HG03460 (cell line): Measurements from ENCODE around the gene BMP4.
"Not testable (repeated sequence)": the region's sequence is repeated elsewhere in the genome, so short reads cannot be mapped to it uniquely, and the experiment has no call there.

ENCODE experiments used
- ATAC-seq: cut with Tn5 transposase; IDR thresholded peaks from one replicate; pipeline ENCODE4 v1.9.1; 2021; ENCODE audit not compliant: unreplicated experiment

The BMP4 gene

DNA sequence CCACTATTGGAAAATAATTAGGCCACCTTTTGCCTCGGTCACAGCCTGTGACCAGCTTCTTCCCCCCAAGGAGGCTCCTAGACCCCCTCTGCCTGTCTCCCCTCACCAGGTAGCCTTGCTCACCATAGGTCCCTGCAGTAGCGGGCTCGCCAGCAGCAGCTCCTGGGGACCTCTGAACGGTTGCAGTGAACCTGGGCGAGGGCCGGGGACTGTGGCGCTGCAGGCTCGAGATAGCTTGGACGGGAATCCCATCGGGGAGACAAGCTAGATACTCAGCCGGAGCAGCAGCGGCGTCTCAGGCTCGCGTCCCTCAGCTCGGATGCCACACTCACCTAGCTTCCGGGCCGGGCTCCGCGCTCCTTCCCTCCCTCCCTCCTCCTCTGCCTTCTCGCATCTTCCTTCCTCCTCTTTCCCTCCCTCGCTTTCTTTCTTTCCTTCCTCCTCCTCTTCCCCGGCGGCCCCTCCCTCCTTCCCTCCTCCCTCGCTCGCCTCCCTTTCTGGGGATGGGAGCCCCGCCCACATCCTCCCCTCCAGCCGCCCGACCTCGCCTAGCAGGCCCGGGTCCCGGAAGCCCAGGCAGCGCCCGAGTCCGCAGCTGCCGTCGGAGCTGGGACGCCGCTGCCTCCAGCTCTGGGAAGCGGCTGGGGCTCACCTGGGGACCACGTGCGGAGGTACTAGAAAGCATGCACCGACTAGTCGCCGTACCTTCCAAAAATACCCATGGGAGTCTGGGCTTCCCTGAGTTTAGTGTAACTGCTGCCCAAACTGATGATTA lies at the start of gene BMP4:
Gene BMP4, minus strand, starts transcription at position 399 of the 775 bp plus-strand sequence. CDS start 4,603 bp downstream, outside the sequence.
- ATAC-seq: no peak

DNA sequence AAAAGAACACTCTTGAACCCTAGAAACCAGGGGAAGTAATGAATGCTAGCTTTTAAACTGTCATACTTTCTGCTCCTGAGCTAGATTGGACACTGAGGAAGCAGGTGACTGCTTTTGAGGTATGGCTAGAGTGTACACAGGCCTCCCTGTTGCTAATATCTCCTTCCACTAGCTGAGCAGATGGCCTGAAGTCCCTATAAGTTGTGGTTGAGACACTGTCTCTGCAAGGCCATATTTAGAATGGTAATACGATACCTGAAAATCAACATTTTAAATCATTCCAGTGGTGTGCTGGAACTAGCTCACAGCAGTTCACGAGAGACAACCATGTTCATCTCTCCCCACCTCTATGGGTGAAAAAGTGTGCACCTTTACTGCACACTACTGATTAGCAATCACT lies 46.4 kb upstream of the BMP4 start:
- ATAC-seq: no peak

DNA sequence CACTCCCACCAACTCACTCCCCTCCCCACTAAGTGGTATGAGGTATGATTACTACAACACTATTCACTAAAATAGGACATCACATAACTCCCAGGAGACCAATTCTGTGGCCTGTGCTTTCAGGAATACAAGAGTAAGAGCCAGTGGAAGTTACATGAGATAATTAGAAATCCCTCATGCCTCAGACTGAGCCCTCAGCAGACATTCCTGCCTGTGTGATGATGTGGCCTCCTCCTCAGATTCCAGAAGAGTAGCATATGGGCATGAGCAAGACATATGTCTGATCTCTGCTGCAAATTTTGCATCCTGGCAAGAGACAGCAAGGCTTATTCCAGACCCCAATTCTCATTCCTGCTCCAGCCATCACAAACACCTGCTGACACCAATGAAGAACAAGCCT lies 46.0 kb upstream of the BMP4 start:
- ATAC-seq: no peak

DNA sequence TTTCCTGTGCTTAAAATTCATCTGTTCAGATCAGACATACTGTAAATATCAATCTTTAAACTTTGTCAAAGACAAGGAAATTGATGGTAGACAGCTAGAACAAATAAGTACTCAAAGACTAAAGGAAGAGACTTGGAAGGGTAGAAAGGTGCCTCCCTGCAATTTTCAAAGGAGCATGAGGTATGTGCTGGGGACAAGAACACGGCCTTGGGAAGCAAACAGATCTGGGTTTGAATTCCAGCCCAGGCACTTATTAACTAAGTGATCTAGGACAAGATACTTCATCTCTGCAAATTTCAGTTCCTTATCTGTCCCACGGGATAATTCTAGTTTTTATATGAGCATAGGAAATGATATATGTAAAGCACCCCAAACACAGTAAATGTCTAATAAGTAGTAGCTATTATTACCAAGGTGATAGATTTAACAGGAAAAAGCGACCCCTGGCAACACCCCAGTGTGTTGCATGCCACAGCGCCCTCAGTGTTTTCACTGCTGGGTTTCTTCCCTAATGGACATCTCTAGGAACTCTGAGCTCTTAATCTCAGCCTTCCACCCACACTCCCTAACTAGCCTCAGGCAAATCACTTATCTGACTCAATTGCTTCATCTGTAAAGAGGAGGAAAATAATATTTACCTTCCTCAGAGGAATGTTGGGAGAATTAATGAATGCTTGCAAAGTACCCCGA lies 44.7 kb upstream of the BMP4 start:
- ATAC-seq: no peak

DNA sequence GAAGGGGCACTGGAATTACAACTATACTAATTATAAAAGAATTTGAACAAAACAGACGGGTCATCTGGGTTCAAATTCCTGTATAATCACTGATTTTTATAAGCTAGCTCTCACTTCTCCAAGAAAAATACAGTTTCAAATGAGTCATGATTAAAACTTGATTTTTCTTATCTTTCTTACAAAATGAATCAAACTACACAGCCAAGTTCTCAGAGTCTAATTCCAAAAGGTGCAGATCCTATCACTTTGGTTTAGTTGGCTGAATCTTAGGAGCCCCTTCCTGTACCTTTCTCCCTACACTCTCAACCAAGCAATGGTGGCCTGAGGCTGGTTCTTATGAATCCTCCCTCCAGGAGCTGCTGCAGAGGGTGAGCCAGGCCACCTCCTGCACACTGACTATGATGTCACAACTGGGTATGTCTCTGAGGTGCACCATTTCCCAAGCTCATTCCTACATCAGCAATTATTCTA lies 43.8 kb upstream of the BMP4 start:
- no peak for ATAC-seq

DNA sequence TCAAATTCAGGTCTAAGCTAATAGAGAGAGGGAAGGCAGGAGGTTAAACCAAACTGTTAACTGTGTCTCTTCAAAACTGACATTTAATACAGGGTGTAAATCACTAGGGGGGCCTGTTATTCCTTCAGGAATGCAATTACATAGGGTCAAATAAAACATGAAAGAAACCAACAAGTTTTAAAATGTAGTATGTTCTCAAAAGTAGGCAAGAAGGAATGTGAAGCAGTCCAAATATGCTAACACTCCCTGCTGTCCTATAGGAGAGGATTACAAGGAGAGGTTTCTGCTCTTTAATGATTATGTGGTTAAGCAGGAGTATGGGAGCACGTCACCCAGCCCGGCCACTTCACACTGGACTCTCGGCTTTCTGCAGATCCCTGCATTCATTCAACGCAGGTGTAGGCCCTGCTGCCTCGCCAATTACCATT lies 42.5 kb upstream of the BMP4 start:
- ATAC-seq: no peak

DNA sequence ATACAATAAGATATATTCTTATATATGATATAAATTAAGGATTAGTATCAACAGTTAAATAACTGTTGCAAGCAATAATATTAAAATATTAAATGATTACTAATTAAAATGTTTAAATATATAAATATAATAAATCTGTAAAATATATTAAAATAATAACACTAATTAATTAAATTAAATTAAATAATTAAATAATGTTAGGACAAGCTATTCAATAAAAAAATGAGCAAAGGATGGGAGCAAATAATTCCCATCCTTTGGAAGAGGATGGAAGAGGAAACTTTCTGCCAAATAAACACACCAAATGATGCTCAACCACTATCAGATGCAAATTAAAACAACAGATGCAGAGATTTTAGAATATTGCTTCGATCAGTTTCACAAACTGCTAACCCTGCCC lies 39.4 kb upstream of the BMP4 start:
- no peak for ATAC-seq

DNA sequence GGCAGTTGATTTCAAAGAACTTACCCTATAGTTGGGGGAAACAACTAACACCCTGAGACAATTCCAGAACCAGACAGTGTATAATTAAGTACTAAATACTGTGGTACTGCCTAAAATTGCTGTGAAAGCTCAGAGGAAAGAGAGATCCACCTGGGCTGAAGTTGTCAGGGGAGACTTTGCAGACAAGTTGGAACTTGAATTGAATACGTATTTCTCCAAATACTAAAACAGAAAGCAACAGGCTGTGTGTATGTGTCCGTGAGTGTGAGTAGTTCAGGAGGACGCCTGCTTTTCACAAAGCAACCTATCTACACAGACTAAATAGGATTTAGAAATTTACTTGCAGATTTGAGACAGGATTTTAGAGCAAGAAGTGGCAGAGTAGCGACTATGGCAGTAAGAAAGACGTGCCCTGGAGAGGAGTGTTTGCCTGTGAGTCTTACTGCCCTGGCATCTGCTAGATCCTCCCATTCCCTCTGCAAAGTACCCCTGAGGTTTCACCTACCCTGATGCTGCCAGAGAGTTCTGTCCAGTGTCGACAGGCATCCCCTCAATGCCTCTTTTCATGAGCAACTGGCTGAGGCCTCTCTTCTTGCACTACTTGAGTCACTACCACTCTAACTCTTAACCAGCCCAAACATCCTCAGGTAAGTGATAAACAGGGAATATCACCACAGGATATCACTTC lies 37.4 kb upstream of the BMP4 start:
- ATAC-seq: no peak

DNA sequence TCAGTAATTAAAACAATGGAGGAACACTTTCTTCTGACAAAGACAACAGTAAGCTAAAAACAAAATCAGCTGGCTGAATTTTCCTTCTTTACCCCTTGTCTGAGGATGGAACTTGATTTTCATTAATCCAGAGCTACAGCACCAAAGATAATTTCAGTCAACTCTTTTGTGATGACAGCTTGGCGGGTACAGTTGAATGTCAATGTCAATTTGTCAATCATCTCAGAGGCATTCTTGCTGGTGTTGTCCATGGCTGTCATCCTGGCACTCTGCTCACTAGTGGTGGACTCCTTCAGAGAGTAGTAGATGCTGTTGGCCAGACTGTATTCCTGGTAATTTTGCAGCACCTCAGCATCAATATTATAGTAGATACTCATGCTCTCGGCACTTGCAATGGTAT lies 34.4 kb upstream of the BMP4 start:
- ATAC-seq: no peak

DNA sequence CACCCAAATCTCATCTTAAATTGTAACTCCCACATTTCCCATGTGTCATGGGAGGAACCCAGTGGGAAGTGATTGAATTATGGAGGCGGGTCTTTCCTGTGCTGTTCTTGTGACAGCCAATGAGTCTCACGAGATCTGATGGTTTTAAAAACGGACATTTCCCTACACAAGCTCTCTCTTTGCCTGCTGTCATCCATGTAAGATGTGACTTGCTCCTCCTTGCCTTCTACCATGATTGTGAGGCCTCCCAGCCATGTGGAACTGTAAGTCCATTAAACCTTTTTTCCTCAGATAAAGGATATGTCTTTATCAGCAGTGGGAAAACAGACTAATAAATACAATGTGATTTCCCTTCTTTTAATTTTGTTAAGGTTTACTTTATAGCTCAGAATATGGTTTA lies 30.1 kb upstream of the BMP4 start:
- not testable (repeated sequence) for ATAC-seq

DNA sequence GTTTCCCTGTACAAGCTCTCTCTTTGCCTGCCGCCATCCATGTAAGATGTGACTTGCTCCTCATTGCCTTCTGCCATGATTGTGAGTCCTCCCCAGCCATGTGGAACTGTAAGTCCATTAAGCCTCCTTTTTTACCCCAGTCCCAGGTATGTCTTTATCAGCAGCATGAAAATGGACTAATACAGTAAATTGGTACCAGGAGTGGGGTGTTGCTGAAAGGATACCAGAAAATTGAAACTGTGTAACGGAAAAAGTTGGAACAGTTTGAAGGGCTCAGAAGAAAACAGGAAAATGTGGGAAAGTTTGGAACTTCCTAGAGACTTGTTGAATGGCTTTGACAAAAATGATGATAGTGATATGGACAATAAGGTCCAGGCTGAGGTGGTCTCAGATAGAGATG lies 28.3 kb upstream of the BMP4 start:
- ATAC-seq: not testable (repeated sequence)

DNA sequence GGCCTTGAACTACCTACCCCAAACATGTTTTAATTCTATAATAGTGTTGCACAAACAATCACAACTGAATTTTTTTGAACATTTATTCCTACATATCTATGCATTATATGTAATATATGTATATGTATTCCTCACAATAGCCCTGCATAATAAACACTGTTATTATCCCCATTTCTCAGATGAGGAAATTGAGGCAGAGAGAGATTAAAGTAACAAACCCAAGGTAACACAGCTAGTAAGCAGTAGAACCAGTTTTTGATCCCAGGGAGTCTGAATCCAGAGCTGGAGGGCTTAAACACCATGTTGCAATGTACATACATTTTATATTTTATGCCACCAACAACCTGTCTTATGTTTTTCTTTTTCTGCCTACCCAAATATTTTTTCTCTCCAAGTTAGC lies 26.5 kb upstream of the BMP4 start:
- no peak for ATAC-seq

DNA sequence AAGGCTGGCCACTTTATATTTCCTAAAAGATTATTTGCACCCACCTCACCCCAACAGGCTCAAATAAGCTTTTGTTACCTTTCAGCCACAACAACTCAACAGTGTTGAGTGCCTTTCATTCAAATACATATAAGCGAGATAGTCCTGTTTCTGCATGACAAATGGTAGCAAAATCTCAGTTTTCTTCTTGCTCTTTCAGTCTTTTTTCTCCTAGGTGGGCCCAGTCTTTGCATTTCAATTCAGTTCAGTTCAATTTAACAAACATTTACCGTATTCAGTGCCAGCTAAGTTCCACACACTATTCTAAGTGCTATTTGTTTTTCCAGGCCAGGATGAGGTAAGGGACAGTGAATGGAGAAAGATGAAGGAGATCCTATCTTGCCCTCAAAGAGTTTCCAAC lies 25.9 kb upstream of the BMP4 start:
- ATAC-seq: no peak

DNA sequence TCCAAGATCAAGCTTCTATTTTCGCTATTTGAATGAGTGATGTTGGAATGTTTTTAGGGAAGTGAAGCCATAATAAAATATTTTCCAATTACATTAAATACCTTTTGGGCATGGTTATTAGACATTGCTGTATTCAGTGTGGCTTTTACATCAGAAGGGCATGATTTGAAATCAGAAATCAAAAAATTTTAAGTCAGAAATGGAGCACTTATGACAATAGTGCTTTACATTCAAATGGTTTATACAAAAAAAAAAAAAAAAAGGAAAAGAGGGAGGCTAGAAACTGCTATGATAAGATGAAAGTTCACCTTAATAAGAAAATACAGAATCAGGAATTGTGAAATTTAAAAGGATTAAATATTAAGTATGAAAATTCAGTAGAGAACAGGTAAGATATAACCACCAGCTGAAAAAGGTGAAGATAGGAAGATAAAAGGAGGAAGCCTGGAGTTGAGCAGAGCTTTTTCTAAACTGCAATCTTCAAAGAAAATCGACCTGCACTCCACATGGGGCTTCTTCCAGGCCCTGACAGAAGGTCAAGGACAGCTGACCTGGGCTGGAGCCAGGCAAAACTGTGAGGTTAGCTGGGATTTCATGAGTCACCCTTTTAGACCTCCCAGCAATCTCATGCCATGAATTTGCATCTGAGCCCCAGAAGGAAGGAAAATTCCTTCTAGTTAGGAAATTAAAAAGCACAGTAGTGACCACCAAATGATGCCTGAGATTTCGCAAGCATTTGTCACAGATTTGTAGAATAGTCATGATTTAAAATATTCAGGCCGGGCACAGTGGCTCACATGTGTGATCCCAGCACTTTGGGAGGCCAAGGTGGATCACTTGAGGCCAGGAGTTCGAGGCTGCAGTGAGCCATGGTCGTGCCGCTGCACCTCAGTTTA lies 23.4 kb upstream of the BMP4 start:
- ATAC-seq: no peak

DNA sequence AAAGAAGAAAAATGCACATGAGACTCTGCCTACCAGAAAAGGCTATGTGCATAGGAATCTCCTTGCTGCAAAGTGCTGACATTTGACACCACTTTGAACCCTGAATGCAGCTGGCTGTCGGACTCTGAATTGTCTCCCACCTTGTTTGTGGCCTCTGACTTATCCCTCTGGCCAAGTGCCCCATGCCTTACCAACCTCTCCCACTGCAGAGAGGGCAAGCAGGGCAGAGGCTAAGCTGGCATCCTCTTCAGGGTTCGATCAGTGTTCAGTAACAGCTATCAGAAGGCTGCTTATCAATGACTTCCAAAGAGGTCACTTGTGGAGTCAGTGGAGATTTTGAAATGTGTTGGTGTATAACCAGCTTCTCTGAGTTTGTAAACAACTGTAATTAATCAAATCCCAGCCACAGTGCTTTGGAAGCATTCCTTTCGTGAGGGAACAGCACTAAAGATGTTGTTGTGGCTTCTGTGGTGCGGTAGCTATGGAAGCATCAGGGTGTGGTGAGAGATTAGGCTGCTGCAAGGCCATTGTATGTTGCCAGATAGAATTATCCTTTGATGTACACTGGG lies 22.6 kb upstream of the BMP4 start:
- no peak for ATAC-seq

DNA sequence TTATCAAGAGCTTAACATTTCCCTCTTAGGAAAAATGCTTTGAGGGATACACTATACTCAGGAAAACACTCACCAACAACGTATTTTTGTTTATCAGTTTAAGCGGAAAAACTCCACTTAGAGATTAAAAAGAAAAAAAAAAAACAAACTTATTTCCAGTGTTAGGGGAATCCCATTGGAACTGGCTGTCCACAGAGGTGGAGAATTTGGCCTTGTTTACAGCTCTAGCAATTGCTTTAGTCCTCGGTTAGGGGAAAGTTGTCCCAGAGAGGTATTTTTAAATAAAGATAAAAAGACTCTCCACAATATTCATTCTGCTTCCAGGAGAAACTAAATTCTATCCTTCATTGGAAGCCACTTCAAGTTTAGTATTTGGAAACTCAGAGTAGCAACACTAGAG lies 21.6 kb upstream of the BMP4 start:
- ATAC-seq: no peak

DNA sequence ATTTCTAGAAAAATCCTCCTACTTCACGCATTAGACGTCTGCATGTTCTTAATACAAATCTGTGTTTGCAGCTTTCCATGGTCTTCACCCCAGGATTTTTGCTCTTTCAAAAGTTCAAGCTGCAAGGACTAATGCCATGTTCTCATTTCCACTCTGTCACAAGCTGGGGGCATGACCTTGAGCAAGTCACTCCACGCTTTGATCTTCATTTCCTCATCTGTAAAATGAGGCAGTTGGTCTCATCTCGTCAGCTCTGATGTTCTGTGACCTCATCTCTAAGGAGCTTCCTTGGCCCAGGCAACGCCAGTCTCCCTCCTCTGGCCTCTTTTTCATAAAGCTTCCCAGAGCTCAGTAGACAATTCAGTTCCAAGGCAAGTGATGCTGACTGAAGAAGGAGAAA lies 18.8 kb upstream of the BMP4 start:
- no peak for ATAC-seq

DNA sequence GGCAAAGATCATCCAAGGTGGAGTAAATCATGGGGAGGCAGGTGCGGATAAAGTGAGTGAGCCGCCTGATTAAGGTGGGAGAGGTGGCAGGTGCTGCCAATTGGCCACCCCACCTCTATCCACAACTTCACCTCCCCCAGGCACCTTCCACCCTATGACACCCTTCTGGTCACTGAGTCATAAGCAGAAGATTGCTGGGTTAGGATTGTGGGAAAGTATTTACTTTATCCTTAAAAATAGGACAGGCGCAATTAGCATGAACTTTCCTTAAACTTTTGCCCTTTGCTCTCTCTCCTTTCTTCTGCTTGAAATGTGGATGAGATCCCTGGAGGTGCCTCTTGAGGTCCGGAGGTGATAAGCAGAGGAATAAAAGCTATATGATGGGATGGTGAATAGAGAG lies 14.9 kb upstream of the BMP4 start:
- no peak for ATAC-seq

DNA sequence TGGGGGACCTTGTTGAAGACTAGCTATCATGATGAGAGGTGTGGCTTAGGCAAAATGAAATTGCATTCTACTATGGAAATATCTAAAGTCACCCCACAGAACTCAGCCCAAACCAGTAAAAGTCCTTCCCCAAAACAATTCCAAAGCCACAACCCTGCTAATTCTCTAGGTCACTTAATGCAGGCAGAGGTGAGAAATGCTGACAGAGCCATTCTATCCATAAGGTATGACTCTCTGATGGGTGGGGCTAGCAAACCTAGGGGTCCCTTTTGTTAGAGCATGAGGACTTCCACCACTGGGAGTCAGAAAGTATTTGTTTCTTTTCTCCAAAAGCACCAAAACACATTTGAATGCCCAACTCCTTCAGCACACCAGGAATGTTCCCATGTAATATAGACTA lies 12.7 kb upstream of the BMP4 start:
- ATAC-seq: no peak

DNA sequence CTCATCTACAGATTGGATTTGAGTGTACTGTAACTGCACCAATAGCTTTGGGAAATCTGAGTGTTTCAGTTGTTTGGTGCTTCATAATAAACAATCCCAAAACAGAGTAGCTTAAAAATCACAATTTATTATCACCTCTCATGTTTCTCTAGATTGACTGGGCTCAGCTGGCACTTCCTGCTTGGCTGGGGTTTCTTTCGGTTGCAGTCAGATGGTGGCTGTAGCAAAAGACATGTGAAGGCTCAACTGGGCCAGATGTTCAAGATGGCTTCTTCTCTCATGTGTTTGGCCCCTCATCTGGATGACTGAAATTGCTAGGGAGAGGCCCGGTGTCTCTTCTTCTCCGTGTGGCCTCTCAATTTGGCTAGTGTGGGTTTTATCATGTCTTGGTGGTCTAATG lies 12.1 kb upstream of the BMP4 start:
- no peak for ATAC-seq

DNA sequence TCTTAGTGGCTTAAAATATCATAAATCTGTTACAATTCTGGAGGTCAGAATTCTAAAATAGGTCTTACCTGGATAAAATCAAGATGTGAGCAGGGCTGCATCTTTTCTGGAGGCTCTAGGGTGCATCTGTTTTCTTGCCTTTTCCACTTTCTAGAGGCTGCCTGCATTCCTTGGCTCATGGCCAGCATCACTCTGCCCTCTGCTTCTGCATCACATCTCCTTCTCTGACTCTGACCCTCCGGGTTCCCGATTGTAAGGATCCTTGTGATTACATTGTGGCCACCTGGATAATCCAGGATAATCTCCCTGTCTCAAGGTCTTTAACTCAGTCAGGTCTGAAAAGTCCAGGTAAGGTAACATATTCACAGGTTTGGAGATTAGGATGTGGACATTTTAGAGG lies 11.0 kb upstream of the BMP4 start:
- ATAC-seq: no peak
